Adrenal gland (tissue), 5 donors: ENCODE data around the gene FIGNL2.

ENCODE experiments used
- POLR2A ChIP-seq, 2 donors: fragments of 450-650 bp; IDR thresholded peaks; one replicate each; pipeline ENCODE4 v1.6.1; 2017; ENCODE audit warnings: antibody characterized with exemption in 2 of 2, mild to moderate bottlenecking in 2 of 2, moderate library complexity in 1 of 2
- TF ChIP-seq, protein P1 (sequence below), 6 experiments: fragments of 450-650 bp in 4 of 6; fragments of 200-600 bp in 2 of 6; sonication (generic) in 1 of 6; IDR thresholded peaks; 1 replicate in 5 of 6; 2 replicates in 1 of 6; pipeline versions ENCODE4 v1.5.1 to v1.8.0; 2016 to 2021; ENCODE audit warnings: antibody characterized with exemption in 6 of 6, mild to moderate bottlenecking in 2 of 6, moderate library complexity in 1 of 6
- donor health status: DM: no; HTN: no; CAD: no.

DNA sequence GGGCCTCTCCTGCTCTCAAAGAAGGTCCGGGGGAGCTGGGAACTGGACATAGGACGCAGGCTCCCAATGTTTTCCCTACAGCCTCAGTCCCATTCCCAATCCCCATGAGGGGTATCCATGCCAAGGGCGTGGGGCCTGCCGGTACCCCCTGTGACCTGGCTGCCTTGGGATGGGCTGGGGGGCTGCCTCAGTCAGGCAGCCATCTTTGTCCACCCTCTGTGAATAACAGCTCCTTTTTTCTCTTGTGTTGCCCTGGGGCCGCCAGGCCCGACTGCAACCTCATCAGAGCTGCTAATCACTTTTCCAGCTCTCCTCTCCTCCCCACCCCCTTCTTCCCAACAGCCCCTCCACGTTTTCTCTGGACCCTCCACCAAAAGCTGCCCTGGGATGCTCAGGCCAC, 11.2 kb downstream of the FIGNL2 start:
- TF ChIP-seq, protein P1, sequence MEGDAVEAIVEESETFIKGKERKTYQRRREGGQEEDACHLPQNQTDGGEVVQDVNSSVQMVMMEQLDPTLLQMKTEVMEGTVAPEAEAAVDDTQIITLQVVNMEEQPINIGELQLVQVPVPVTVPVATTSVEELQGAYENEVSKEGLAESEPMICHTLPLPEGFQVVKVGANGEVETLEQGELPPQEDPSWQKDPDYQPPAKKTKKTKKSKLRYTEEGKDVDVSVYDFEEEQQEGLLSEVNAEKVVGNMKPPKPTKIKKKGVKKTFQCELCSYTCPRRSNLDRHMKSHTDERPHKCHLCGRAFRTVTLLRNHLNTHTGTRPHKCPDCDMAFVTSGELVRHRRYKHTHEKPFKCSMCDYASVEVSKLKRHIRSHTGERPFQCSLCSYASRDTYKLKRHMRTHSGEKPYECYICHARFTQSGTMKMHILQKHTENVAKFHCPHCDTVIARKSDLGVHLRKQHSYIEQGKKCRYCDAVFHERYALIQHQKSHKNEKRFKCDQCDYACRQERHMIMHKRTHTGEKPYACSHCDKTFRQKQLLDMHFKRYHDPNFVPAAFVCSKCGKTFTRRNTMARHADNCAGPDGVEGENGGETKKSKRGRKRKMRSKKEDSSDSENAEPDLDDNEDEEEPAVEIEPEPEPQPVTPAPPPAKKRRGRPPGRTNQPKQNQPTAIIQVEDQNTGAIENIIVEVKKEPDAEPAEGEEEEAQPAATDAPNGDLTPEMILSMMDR (IDR thresholded peaks at IDR 0.05), result no peak
- TF ChIP-seq POLR2A (IDR thresholded peaks at IDR 0.05), result no peak
